Neural crest cell (in vitro differentiated cells): Measurements from ENCODE around the gene LRRC8E. TPM values are rescaled to one million over a fixed set of nuclear protein-coding genes. Genes with fewer than 3 reads are reported as not detected.

Source experiments
- DNase-seq: peaks from one replicate; pipeline ENCODE4 v3.0.0; 2021; ENCODE audit warnings: low read depth, mixed read lengths, low spot score
- H3K27ac Mint-ChIP-seq: one replicate; pipeline ENCODE4 v1.8.0; 2021; ENCODE audit warnings: mild to moderate bottlenecking, mixed read lengths; ENCODE audit not compliant: unreplicated experiment
- H3K27me3 Mint-ChIP-seq: 2 replicates; pipeline ENCODE4 v1.8.0; 2021; ENCODE audit warnings: low read depth, mild to moderate bottlenecking, mixed read lengths
- H3K36me3 Mint-ChIP-seq: 2 replicates; pipeline ENCODE4 v1.8.0; 2021; ENCODE audit warnings: low read depth, mild to moderate bottlenecking, mixed read lengths
- H3K4me1 Mint-ChIP-seq: 2 replicates; pipeline ENCODE4 v1.8.0; 2021; ENCODE audit warnings: mixed read lengths
- H3K4me3 Mint-ChIP-seq: one replicate; pipeline ENCODE4 v1.8.0; 2021; ENCODE audit warnings: mild to moderate bottlenecking, mixed read lengths
- H3K9me3 Mint-ChIP-seq: 2 replicates; pipeline ENCODE4 v1.8.0; 2021; ENCODE audit warnings: mixed read lengths
- total RNA-seq: library from RNA; stranded (reverse); gene quantifications from 2 replicates; pipeline ENCODE4 v1.2.1, GENCODE V29; 2021
- TF ChIP-seq, protein P1 (sequence below): fragments of 200-600 bp; sonication (generic); conservative IDR thresholded peaks from 2 replicates; pipeline ENCODE4 v1.5.0; 2021; ENCODE audit warnings: antibody characterized with exemption, mild to moderate bottlenecking

The LRRC8E gene
- total RNA-seq, 1 donor from 2014 or later: 0.51 TPM

DNA sequence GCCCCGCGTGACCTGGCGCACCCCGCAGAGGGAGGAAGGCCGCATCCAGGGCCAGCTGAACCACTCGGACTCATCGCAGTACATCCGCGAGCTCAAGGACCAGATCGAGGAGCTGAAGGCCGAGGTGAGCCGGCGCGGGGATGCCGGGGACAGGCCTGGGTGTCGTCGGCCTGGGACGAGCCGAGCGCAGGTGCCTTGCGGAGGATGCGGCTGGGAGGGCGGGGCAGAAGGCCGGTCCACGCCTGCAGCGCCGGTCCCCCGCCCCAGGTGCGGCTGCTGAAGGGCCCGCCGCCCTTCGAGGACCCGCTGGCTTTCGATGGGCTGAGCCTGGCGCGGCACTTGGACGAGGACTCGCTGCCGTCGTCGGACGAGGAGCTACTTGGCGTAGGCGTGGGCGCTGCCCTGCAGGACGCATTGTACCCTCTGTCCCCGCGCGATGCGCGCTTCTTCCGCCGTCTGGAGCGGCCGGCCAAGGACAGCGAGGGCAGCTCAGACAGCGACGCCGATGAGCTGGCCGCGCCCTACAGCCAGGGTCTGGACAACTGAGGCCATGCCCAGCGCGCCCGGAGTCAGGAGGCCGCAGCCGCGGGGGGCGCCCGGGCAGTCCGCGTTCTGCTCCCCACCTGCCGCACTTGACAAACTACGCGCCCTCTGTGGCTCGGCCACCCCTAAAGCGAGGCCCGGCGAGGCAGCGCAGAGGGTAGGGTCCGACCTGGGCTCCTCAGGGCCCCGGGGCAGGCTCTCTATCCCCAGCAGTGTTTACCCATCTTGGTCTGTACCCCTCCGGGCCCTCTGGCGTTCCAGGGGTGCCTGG, 24.9 kb upstream of the LRRC8E start:
- H3K4me3 Mint-ChIP-seq: no peak overlapping the region
- H3K9me3 Mint-ChIP-seq: no peaks in the 10 kb centered on the region
- H3K36me3 Mint-ChIP-seq: no peaks in the 10 kb centered on the region
- DNase-seq: no peak
- peaks cover 5% of the 10 kb centered on the region for H3K4me1 Mint-ChIP-seq
- no peak overlapping the region for H3K27ac Mint-ChIP-seq
- TF ChIP-seq, protein P1, sequence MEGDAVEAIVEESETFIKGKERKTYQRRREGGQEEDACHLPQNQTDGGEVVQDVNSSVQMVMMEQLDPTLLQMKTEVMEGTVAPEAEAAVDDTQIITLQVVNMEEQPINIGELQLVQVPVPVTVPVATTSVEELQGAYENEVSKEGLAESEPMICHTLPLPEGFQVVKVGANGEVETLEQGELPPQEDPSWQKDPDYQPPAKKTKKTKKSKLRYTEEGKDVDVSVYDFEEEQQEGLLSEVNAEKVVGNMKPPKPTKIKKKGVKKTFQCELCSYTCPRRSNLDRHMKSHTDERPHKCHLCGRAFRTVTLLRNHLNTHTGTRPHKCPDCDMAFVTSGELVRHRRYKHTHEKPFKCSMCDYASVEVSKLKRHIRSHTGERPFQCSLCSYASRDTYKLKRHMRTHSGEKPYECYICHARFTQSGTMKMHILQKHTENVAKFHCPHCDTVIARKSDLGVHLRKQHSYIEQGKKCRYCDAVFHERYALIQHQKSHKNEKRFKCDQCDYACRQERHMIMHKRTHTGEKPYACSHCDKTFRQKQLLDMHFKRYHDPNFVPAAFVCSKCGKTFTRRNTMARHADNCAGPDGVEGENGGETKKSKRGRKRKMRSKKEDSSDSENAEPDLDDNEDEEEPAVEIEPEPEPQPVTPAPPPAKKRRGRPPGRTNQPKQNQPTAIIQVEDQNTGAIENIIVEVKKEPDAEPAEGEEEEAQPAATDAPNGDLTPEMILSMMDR: no peak
- peaks cover 41% of the 10 kb centered on the region for H3K27me3 Mint-ChIP-seq

DNA sequence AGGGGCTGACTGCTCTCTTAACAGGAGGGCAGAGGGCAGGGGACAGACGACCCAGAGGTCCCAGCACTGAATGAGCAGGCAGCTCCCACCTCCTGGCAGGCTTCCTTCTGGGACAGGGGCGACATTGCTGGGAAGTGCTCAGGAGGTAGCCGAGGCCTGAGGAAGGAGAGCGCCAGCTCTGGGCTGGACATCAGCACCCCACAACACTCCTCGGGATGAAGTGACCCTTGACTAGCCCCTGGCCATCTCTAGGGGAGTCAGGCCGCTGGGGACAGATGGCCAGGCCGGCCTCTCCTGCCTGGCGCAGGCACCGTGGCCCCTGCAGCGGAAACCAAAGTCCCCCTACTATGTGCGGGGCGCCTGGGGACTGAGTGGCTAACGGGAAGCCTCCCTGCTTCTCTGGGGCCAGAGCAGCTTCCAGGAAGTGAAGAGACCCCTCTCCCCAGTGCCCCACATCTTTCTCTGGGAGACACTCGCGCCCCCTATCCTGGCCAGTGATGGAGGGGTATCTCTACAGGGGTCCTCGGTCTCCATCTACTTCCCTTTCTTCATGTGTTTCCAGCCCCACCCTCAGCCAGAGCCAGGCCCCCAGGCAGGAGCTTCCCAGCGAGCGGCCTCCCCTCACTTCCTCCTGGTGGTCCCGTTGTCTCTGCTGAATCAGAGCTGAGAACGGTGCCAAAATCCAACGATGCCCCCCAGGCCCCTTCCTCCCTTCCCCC, 24.2 kb upstream of the LRRC8E start:
- H3K9me3 Mint-ChIP-seq: no peaks in the 10 kb centered on the region
- DNase-seq: no peak
- H3K4me1 Mint-ChIP-seq: peaks cover 3% of the 10 kb centered on the region
- H3K27ac Mint-ChIP-seq: no peak overlapping the region
- TF ChIP-seq, protein P1: no peak
- peaks cover 37% of the 10 kb centered on the region for H3K27me3 Mint-ChIP-seq
- no peaks in the 10 kb centered on the region for H3K36me3 Mint-ChIP-seq
- H3K4me3 Mint-ChIP-seq: no peak overlapping the region

DNA sequence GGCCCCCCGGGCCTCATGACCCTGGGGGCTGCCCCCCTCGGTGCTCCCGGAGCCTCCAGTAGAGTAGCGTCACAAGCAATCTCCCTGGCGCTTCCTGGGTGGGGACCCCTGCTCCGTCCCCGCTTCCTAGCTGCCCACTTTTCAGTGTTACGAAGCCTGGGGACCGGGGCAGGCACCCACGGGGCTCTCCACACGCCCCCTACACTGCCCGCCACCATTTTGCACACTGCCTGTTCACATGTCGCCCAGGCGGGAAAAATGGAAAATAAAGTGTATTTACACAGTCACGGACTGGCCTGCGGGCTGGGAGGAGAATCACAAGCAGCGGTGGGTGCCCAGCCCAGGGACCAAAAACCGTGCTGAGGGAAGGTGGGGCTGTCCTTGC, 23.6 kb upstream of the LRRC8E start:
- no peaks in the 10 kb centered on the region for H3K36me3 Mint-ChIP-seq
- H3K27ac Mint-ChIP-seq: no peak overlapping the region
- H3K27me3 Mint-ChIP-seq: peaks cover 37% of the 10 kb centered on the region
- H3K4me1 Mint-ChIP-seq: peaks cover 3% of the 10 kb centered on the region
- peak overlapping the region; percentile 47 for H3K4me3 Mint-ChIP-seq
- no peak for DNase-seq
- no peaks in the 10 kb centered on the region for H3K9me3 Mint-ChIP-seq
- TF ChIP-seq, protein P1: no peak

DNA sequence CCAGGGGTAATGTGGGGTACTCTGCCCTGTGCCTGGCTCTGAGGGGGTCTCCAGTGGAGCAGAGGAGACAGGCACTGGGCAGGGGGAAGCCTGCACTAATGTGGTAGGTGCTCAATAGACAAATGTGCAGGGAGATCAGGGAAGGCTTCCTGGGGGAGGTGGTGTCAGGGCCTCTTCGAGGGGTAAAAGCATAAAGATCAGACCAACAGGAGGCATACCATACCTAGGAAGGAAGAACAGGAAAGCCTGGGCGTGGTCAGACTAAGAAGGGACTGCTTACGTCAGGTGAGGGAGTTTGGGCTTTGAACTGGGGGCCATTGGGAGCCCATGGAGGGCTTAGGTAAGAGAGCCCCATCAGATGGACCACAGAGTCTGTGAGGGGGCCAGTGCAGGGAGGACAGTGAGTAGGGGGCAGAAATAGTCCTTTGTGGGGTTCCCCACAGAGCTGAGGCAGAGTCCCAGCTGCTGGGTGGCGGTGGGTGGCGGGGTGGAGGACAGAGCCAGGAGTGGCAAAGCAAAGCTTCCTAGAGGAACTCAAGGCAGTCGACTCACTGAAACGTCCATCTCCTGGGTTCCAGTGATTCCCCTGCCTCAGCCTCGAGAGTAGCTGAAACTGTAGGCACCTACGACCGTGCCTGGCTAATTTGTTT, 22.9 kb upstream of the LRRC8E start:
- no peak for DNase-seq
- Mint-ChIP-seq H3K36me3 (no peaks in the 10 kb centered on the region), H3K4me3 (peak overlapping the region; percentile 81), H3K27ac (no peak overlapping the region), H3K9me3 (no peaks in the 10 kb centered on the region), H3K27me3 (peaks cover 37% of the 10 kb centered on the region), H3K4me1 (peaks cover 3% of the 10 kb centered on the region)
- TF ChIP-seq, protein P1: no peak

DNA sequence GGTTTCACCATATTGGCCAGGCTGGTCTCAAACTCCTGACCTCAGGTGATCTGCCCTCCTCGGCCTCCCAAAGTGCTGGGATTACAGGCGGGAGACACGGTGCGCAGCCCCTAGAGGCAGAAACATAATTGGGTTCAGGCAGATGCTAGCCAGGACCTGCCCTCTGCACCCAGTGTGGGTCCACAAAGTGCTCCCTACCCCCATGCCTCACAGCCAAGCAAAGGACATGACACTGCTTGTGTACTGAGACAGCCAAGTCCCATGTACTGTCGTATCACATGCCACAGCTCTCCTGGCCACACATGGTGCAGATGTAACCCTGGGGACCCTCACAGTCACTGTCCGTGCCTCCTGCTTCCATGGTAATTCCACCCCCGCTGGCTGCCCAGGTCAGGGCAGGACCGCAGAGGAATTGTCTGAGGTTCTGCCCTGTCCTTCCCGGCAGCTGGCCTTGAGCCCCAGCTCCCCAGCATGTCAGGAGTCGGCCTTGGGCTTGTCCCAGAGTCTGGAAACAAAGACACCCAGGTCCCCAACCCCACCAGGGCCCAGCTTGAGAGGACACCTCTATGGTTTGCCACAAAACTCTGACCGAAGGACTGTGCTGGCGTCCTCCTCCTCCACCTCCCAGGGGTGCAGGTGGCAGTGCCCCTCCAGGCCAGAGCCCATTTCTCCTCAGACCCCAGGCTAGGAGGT, 21.8 kb upstream of the LRRC8E start:
- Mint-ChIP-seq H3K9me3 (peaks cover 3% of the 10 kb centered on the region), H3K4me1 (peaks cover 11% of the 10 kb centered on the region), H3K27me3 (peaks cover 31% of the 10 kb centered on the region), H3K27ac (no peak overlapping the region), H3K36me3 (no peaks in the 10 kb centered on the region), H3K4me3 (peak overlapping the region; percentile 34)
- TF ChIP-seq, protein P1: no peak
- no peak for DNase-seq
